Spleen (tissue), 11 donors: ENCODE data around the gene TCF12. TPM values are rescaled to one million over a fixed set of nuclear protein-coding genes. Genes with fewer than 3 reads are reported as not detected.

Experiments
- DNase-seq: peaks from one replicate; pipeline ENCODE4 v3.0.0-alpha.2; 2020
- H3K27ac ChIP-seq, 8 donors: fragments of 200-600 bp; sonication (generic) in 7 of 8; 1 replicate in 4 of 8; 2 replicates in 4 of 8; pipeline versions ENCODE4 v1.5.0 to v1.8.0; 2016 to 2021; ENCODE audit warnings: inconsistent platforms in 4 of 8, mild to moderate bottlenecking in 4 of 8, moderate library complexity in 1 of 8
- H3K27me3 ChIP-seq, 7 donors: fragments of 200-600 bp; sonication (generic) in 6 of 7; replicated peaks in 1 of 7; 1 replicate in 4 of 7; 2 replicates in 3 of 7; pipeline versions ENCODE4 v1.5.0 to v1.8.0; 2016 to 2021; ENCODE audit warnings: inconsistent platforms in 3 of 7, mild to moderate bottlenecking in 1 of 7
- H3K36me3 ChIP-seq, 6 donors: fragments of 200-600 bp; sonication (generic) in 5 of 6; 1 replicate in 4 of 6; 2 replicates in 2 of 6; pipeline versions ENCODE4 v1.5.0 to v1.8.0; 2016 to 2021; ENCODE audit warnings: inconsistent platforms in 2 of 6
- H3K4me1 ChIP-seq, 6 donors: fragments of 200-600 bp; sonication (generic) in 5 of 6; 1 replicate in 3 of 6; 2 replicates in 3 of 6; pipeline versions ENCODE4 v1.5.0 to v1.8.0; 2016 to 2021; ENCODE audit warnings: inconsistent platforms in 3 of 6
- H3K4me3 ChIP-seq, 8 donors: fragments of 200-600 bp; sonication (generic) in 7 of 8; 1 replicate in 4 of 8; 2 replicates in 4 of 8; pipeline versions ENCODE4 v1.5.0 to v1.8.0; 2016 to 2021; ENCODE audit warnings: inconsistent platforms in 4 of 8, mild to moderate bottlenecking in 4 of 8, moderate library complexity in 2 of 8
- H3K9me3 ChIP-seq, 8 donors: fragments of 200-600 bp; sonication (generic) in 7 of 8; 1 replicate in 4 of 8; 2 replicates in 4 of 8; pipeline versions ENCODE4 v1.5.0 to v1.8.0; 2016 to 2021; ENCODE audit warnings: inconsistent platforms in 4 of 8
- POLR2A ChIP-seq, 3 donors: fragments of 450-650 bp; IDR thresholded peaks; one replicate each; pipeline ENCODE4 v1.5.1; 2017; ENCODE audit warnings: antibody characterized with exemption in 3 of 3, mild to moderate bottlenecking in 1 of 3
- POLR2AphosphoS5 ChIP-seq, 3 donors: sonication (generic); formaldehyde crosslinking; IDR thresholded peaks; one replicate each; pipeline ENCODE4 v1.5.1; 2017; ENCODE audit warnings: antibody characterized with exemption in 3 of 3
- WGBS, 5 donors: extraction: QIAGEN DNeasy Blood & Tissue Kit in 3 of 5; methylation state at CpG; one replicate each; pipeline versions ENCODE4 v1.1.5 to v1.1.7; 2013 to 2018; 5-methylcytosine and 5-hydroxymethylcytosine counted together
- intact Hi-C: fragments of 100-400 bp; cut with DNase I; formaldehyde crosslinking; loops from one replicate; pipeline ENCODE4 v1.15.0; 2023; ENCODE audit warnings: low total_unique reads
- polyA plus RNA-seq, 3 donors: library from polyadenylated mRNA; stranded (reverse); fragments of 200-250 nt; gene quantifications; one replicate each; pipeline ENCODE4 v1.2.1, GENCODE V29; 2013
- total RNA-seq, 7 donors: library from RNA; depleted of rRNA in 3 of 7; stranded (reverse); fragments of >200 nt in 3 of 7; fragmentation: NEBNext Ultra II Directional in 4 of 7; extraction: Animal tissue kit (Norgen Biotek cat#: 25700) in 4 of 7; gene quantifications; one replicate each; pipeline versions ENCODE4 v1.1.0 to v1.2.1, GENCODE V29; 2016 to 2021
- TF ChIP-seq, protein P1 (sequence below), 11 experiments: fragments of 200-600 bp in 7 of 11; fragments of 450-650 bp in 4 of 11; sonication (generic) in 4 of 11; IDR thresholded peaks in 8 of 11; conservative IDR thresholded peaks in 3 of 11; 1 replicate in 7 of 11; 2 replicates in 4 of 11; pipeline versions ENCODE4 v1.4.0 to v1.8.0; 2016 to 2021; ENCODE audit warnings: antibody characterized with exemption in 11 of 11, inconsistent platforms in 4 of 11, mild to moderate bottlenecking in 1 of 11
- donor health status: healthy with polysubstance abuse.
- donor health status: DM: no; HTN: no; CAD: no; lungs with moderate emphysema.
- donor health status: DM: no; HTN: no; CAD: no.
- donor health status: Bipolar disorder and iron deficiency.
- donor health status: healthy.
- donor health status: DM: no; HTN: no; CAD: no.
- donor health status: DM: yes; HTN: yes; CAD: no.

Gene TCF12
- total and polyA plus RNA-seq, 10 donors, result 8.3 to 139 (median 111) TPM

DNA sequence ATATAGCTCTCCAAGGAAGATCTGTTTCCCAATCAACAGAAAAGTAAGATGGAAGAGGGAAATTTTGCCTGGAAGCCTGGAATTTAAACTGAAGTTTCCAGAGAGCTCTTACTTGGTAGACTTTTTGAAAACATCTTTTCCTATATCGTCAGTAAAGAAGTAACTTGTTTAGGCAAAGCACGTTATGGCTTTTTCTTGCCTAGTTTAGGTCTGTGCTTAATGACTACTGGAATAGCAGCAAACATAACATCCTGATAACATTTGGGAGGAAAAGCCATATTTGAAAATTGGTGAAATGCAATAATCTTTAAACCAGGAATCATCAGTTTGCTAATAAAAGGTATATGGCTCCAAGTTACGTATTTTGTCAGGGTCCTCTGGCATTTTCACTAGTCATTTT lies 297.4 kb downstream of the TCF12 start:
- WGBS, 5 donors, result 91 to 94% (median 92%) methylated on average over 3 of the region's 3 CpGs
- no peak for TF ChIP-seq POLR2AphosphoS5 (IDR thresholded peaks at IDR 0.05)
- no peak for TF ChIP-seq POLR2A (IDR thresholded peaks at IDR 0.05)
- TF ChIP-seq, protein P1, sequence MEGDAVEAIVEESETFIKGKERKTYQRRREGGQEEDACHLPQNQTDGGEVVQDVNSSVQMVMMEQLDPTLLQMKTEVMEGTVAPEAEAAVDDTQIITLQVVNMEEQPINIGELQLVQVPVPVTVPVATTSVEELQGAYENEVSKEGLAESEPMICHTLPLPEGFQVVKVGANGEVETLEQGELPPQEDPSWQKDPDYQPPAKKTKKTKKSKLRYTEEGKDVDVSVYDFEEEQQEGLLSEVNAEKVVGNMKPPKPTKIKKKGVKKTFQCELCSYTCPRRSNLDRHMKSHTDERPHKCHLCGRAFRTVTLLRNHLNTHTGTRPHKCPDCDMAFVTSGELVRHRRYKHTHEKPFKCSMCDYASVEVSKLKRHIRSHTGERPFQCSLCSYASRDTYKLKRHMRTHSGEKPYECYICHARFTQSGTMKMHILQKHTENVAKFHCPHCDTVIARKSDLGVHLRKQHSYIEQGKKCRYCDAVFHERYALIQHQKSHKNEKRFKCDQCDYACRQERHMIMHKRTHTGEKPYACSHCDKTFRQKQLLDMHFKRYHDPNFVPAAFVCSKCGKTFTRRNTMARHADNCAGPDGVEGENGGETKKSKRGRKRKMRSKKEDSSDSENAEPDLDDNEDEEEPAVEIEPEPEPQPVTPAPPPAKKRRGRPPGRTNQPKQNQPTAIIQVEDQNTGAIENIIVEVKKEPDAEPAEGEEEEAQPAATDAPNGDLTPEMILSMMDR (IDR thresholded peaks at IDR 0.05 in 8 of 11, conservative IDR thresholded peaks at IDR 0.05 in 3 of 11), result no peak
- Histone ChIP-seq H3K27me3 (no peaks in the 10 kb centered on the region), H3K4me3 (no peak overlapping the region), H3K27ac (no peak overlapping the region), H3K9me3 (no peaks in the 10 kb centered on the region), H3K36me3 (no peaks in the 10 kb centered on the region), H3K4me1 (peaks cover 6 to 71% (median 36%) of the 10 kb centered on the region in 6 donors)
- no peak for DNase-seq
- intact Hi-C loops, result no loop called here

GRCh38 chr15:57216288-57216687 lies 297.8 kb downstream of the TCF12 start:
- intact Hi-C loops, result no loop called here
- H3K4me3 ChIP-seq, result no peak overlapping the region
- WGBS, 5 donors, result 51 to 59% (median 53%) methylated on average over 2 of the region's 2 CpGs
- H3K36me3 ChIP-seq, result no peaks in the 10 kb centered on the region
- no peaks in the 10 kb centered on the region for H3K9me3 ChIP-seq
- no peaks in the 10 kb centered on the region for H3K27me3 ChIP-seq
- H3K27ac ChIP-seq, result no peak overlapping the region
- TF ChIP-seq POLR2AphosphoS5 (IDR thresholded peaks at IDR 0.05) (no peak), POLR2A (IDR thresholded peaks at IDR 0.05) (no peak)
- TF ChIP-seq, protein P1 (IDR thresholded peaks at IDR 0.05 in 8 of 11, conservative IDR thresholded peaks at IDR 0.05 in 3 of 11), result no peak
- H3K4me1 ChIP-seq, result peaks cover 6 to 74% (median 36%) of the 10 kb centered on the region in 6 donors
- DNase-seq, result no peak

DNA sequence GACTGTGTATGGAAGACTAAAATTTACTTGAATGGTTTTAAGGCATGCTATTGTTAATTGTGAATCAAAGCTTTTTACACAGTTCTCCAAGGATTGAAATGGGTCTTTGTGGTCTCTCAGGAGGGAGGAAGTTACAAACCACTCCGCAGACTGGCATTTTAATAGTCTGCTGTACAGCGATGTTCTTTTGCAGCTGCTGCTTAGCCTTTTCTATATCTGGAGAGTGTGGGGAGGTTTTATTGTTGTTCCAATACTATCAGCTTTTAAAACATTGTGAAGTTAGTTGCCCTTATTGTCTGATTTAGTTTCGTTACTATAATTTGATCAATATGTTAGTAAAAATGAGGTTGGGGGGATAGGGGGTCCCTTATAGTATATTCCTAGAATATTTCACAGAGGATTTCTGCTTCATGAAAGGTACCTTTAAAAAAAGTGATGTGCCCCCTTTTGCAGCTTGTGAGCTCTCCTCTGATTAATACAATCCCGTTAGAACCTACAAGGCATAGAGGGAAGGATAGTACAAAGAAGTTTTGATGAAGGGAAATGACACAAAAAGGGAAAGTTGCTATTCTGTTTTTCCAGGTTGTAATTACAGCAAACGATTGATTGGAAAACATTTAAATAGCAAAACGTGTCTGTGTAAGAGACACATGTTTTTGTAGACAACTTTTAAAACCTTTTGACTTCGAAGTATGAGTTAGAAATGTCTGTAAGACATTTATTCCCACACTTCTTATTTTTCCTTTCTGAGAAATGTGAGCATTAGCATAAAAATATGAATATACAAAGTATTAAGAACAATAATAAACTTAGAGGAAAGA lies 299.5 kb downstream of the TCF12 start:
- no peaks in the 10 kb centered on the region for H3K9me3 ChIP-seq
- no peak overlapping the region for H3K4me3 ChIP-seq
- WGBS, 5 donors, result 51 to 59% (median 54%) methylated on average over 7 of the region's 7 CpGs
- no peaks in the 10 kb centered on the region for H3K27me3 ChIP-seq
- peaks cover 6 to 88% (median 39%) of the 10 kb centered on the region in 6 donors for H3K4me1 ChIP-seq
- intact Hi-C loops, result no loop called here
- TF ChIP-seq POLR2AphosphoS5 (IDR thresholded peaks at IDR 0.05) (no peak), POLR2A (IDR thresholded peaks at IDR 0.05) (no peak)
- TF ChIP-seq, protein P1 (IDR thresholded peaks at IDR 0.05 in 8 of 11, conservative IDR thresholded peaks at IDR 0.05 in 3 of 11), result no peak
- no peak overlapping the region for H3K27ac ChIP-seq
- no peak for DNase-seq
- no peaks in the 10 kb centered on the region for H3K36me3 ChIP-seq

DNA sequence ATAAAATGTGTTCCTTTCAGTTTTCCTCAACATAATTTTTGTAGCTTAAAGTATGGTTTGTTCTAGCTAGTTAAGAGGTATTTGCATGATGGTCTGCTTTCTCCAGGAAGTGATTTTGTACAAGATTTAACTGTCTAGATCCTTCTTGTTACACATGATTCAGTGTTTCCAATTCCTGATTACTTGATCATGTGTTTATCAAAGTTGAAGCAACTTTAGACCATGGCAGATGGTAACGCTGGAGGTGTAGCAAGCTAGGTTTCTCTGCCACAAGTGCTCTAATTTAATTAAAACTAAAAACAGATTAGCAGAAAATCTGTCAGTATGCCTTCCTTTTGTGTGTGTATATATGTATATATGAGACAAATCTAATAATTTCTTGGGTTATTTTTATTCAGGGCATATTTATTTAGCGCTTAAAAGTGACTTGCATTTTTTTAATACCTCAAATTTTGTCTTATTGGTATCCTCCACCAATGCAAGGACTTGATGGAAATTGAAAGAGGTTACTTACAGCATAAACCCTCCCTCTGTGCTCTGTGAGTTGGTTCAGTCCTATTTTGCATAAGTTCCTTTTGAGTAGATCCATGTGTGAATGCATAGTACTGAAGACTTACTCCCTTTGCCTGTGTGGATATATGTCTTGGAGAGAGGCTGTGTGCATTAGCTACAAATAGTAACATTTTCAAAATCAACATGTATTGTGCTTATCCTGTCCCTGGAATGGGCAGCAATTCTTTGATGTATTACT lies 300.6 kb downstream of the TCF12 start:
- Histone ChIP-seq H3K36me3 (no peaks in the 10 kb centered on the region), H3K4me3 (no peak overlapping the region), H3K27me3 (no peaks in the 10 kb centered on the region), H3K4me1 (peaks cover 6 to 86% (median 38%) of the 10 kb centered on the region in 6 donors), H3K27ac (no peak overlapping the region), H3K9me3 (no peaks in the 10 kb centered on the region)
- DNase-seq, result no peak
- TF ChIP-seq, protein P1 (IDR thresholded peaks at IDR 0.05 in 8 of 11, conservative IDR thresholded peaks at IDR 0.05 in 3 of 11), result no peak
- TF ChIP-seq POLR2A (IDR thresholded peaks at IDR 0.05), result no peak
- no peak for TF ChIP-seq POLR2AphosphoS5 (IDR thresholded peaks at IDR 0.05)
- intact Hi-C loops, result no loop called here
- 76 to 91% (median 83%) methylated on average over 2 of the region's 2 CpGs for WGBS, 5 donors
